Middle frontal gyrus (tissue), 1 donor: ENCODE results near the gene PRH2.

ENCODE experiments used
- DNase-seq: peaks from one replicate; pipeline ENCODE4 v3.0.0-alpha.2; 2015; ENCODE audit warnings: low spot score; ENCODE audit errors: extremely low spot score

Gene PRH2

DNA sequence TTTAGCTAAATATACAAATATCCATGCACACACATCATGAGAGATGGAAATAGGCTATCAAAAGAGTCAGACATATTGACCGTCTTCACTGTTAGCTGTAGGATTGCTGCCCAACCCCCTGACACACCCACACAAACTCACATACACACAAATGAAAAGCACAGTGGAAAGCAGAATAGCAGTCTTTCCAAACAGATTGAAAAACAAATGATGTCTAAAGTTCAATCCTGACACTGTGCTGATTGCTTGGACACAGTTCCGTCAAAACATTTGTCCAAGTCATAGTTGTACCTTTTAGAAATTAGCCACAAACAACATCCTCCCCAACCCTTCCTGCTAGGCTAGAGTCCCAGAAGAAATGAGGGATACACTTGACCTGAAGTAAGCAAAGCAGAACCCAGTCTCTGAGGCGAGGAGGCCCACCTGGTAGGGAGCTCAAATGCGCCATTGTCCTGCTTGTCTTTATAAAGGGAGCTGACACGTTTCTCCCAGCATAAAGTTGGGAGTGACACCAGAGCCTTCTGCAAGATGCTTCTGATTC lies at the start of gene PRH2:
Gene PRH2, plus strand, starts transcription at position 491 of the 541 bp plus-strand sequence. Its CDS starts 38 bp downstream, at position 529.
- no peak for DNase-seq

DNA sequence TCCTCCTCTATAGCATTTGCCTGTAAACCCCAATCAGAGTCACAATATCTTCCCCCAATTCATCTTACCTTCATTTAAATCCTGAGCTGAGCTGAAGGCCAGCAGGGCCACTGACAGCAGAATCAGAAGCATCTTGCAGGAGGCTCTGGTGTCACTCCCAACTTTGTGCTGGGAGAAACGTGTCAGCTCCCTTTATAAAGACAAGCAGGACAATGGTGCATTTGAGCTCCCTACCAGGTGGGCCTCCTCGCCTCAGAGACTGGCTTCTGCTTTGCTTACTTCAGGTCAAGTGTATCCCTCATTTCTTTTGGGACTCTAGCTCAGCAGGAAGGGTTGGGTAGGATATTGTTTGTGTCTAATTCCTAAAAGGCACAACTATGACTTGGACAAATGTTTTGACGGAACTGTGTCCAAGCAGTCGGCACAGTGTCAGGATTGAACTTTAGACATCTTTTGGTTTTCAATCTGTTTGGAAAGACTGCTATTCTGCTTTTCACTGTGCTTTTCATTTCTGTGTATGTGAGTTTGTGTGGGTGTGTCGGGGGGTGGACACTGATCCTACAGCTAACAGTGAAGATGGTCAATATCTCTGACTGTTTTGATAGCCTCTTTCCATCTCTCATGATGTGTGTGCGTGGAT lies 44.8 kb upstream of the PRH2 start, which contains the start of gene PRH1:
Gene PRH1, minus strand, starts transcription at position 170 of the 640 bp plus-strand sequence. Its CDS starts 38 bp downstream, at position 132.
- DNase-seq: no peak

DNA sequence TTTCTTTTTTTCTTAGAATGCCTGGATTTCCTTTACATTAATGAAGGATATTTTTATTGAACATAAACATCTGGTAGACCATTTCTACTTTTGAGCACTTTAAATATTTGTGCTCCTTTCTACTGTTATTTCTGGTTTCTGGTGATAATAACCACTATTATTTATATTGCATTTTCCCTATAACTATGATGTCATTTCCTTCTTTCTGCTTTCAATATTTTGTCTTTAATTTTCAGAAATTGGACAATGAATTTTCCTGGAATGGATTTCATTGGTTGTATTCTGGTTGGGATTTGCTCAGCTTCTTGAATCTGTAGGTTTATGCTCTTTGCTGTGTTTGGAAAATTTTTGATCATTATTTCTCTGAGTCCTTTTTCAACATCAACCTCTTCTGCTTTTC lies 39.8 kb upstream of the PRH2 start:
- DNase-seq: no peak

DNA sequence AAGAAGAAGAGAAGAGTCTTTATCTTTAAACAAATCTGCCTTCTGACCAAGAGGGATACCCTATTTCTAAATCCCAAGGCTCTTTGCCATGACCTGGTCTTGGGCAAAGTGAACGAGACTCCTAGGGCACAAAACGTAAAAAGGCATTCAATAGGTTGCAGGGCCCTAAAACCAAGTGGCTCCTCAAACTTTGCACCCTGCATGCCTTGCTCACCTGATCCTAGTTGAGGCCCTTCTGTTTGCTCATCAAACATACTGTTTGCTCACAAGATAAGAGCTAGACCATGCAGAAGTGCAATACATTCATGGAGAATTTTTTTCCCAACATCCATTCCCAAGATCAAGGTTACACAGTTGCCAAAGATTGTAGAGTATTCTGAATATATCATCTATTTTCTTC lies 37.1 kb upstream of the PRH2 start:
- DNase-seq: no peak

DNA sequence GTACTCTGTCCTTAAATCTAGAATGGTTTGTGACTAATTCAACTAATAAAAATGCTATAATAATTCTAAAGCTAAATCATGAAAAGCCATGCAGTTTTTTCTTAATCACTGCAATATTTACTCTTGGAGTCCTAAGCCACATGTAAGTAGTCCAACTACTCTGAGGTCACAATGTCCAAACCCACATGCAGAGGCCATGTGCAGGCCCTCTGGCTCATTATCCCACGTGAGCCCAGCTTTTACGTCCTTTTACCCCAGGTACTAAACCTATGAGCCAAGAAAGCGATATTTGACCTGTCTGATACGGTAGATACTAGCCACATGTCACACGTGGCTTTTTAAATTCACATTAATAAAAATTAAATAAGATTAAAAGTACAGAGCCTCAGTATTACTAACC lies 32.2 kb upstream of the PRH2 start:
- no peak for DNase-seq

DNA sequence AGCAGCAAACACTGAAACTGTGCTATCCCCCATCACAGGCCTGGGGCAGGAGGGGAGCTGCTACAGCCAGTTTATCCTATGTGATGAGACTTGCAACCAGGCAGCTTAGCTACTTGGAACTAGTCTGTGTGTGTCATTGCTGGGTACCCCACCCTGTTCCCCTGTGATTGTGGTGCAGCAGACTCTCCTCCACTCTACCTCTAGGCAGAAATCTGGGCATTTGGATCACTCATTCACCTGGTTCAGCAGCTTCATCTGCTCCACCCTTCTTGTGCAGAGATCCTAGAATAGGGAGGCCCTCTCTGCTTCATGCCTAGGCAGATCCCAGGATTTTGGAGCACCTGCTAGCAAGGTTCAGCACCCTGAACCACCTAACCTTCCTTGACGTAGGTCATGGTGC lies 28.5 kb upstream of the PRH2 start:
- no peak for DNase-seq

DNA sequence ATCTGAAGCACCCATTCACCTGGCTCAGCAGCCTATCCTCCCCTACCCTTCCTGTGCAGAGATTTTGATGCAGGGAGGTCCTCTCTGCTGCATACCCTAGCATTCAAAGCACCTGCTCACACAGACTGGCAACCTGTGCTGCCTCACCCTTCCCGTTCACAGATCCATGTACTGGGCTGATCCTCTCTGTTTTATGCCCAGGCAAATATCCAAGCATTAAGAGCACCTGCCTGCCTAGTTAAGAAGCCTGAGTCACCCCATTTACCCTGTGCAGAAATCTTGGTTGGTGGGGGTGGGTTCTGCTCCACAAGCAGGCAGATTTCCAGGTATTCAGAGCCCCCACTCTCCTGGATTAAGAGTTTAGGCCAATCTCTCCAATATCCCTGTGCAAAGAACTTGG lies 28.1 kb upstream of the PRH2 start:
- DNase-seq: no peak

DNA sequence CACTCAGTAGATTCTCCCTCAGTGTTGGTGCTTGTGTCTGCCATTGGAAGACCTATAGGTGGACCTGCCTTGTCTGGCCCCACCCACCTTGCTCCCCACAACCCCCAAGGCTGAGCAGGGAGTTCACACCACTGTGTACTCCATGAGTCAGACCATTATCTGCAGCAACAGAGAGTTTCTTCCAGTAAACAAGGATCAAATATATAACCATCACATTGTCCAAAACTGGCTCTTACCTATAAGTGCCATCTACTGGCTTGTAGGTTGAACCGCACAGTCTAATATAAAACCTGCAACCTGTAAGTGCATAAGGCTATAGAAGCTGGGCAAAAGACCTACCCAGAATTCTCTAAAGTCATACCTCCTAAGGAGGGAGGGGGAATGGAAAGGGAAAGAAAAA lies 27.6 kb upstream of the PRH2 start:
- DNase-seq: no peak

DNA sequence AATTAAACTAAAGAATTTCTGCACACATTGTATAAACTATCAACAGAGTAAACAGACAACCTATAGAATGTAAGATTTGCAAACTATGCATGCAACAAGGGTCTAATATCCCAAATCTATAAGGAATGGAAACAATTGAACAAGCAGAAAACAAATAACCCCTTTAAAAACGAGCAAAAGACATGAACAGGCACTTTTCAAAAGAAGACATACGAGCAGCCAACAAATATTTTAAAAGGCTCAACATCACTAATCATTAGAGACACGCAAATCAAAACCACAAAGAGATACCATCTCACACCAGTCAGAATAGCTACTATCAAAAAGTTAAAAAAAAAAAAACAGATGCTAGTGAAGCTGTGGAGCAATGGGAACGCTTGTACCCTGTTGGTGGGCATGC lies 24.4 kb upstream of the PRH2 start:
- no peak for DNase-seq

DNA sequence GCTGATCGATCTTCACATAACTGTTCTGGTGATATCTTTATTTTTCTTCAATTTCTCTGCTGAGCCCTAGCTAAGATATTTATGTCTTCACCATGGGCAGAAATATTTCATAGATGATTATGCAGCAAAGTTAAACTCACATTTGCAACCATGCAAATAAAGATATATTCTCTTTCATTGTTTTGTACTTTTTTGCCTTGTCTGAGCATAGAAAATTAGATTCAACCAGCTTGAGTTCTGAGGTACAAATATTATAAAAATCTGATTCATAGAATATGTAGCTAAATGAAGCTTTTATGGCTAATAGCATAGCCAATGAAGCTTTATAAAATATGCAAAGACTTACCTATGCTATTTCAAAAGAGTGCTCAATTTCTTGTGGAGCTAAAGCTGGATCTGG lies 19.6 kb upstream of the PRH2 start, which contains the start of gene TAS2R13:
Gene TAS2R13, minus strand, starts transcription at position 101 of the 400 bp plus-strand sequence. CDS start 264 bp downstream, outside the sequence.
- DNase-seq: no peak

DNA sequence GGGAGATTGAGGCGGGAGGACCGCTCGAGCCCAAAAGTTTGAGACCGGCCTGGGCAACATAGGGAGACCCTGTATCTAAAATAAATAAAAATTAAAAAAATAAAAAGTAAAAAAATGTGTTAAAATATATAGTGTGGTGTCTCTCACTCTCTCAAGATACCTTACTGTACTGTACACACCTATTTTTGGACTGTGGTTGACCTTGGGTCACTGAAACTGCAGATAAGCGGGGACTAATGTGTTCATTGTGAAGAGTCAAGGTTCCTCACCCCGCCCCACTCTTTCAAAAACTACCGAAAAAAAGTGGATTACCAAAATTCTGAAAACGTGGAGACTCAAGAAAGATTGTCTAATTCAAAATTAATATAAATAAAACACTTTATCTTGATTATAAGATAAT lies 18.7 kb upstream of the PRH2 start:
- DNase-seq: no peak

DNA sequence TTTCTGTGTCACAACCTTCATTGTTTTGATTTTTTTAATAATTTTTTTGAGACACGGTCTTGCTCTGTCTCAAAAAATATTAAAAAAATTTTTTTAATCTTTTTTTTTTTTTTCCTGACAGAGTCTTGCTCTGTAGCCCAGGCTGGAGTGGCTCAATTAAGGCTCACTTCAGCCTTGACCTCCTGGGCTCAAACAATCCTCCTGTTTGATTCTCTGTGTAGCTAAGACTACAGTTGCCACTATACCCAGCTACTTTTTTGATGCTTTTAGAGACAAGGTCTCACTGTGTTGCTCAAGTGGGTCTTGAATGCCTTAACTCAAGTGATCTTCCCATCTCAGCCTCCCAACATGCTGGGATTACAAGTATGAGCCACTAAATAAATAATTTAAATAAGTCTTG lies 9.2 kb upstream of the PRH2 start:
- no peak for DNase-seq

DNA sequence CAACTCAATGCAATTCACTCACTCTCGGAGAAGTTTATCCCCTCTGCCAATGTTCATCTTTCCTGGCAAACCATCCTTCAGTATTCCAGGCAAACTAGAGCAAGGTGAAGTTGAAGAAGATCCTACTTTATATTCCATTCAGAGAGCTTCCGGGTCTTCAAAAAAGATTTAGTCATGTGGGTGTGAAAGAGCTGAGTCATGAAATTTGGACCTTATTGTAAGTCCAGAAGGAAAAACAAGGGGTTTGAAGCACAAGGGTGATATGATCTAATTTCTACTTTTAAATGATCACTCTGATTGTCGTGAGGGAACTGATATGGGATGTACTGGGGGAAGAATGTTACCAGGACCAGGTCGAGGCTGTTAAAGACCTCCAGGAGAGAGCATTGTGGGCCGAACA lies 2.8 kb upstream of the PRH2 start:
- DNase-seq: no peak

DNA sequence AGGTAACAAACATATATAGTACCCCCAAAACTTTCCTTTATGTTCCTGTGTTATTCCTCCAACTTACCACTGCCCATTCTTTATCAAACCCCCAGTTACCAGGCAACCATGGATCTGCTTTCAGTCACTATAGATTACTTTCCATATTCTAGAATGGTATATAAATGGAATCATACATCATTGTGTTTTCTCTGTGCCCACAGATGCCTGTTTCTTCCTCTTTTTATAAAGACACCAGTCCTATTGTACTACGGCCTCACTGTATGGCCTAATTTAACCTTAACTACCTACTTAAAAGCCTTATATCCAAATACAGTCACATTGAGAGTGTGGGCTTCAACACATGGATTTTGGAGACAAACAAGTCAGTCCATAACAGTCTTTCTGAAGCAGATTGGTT lies 7.5 kb downstream of the PRH2 start:
- DNase-seq: no peak

DNA sequence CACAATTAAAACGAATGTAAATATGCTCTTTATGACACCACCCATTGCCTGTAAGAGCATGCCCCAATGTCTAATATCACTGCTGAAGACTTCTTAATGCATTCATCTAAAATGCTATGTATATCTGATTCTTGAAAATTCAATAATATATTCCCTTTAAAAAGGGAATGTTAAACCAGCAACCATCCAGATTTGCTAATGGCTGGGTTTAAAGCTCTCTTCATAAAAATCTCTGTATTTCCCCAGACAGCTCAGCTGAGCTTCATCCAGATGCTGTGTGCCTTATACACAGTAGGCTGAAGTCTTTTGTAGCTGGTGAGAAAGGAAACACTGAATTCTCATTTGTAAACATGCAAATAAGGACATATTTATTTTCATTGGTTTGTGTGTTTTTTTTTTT lies 10.1 kb downstream of the PRH2 start, which contains the start of gene TAS2R14:
Gene TAS2R14, minus strand, starts transcription at position 101 of the 400 bp plus-strand sequence. Its CDS starts 56 bp downstream, at position 45.
- DNase-seq: no peak

DNA sequence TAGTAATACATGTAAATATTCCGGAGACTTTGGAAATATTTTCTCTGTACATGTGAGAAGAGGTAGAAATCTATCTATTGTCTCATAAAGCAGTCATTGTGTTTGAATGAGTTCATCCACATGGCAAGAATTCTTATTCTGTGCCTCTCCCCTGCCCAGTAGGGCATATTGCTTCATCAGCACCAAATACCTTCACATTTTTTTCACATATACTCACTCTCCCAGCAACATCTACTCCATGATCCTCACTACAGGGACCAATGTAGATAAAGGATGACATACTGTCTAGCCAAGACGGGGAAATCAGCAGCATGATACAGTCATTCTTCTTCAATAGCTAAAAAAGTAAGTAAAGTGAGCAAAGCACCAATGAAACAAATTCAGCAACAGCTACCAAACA lies 11.4 kb downstream of the PRH2 start:
- no peak for DNase-seq

DNA sequence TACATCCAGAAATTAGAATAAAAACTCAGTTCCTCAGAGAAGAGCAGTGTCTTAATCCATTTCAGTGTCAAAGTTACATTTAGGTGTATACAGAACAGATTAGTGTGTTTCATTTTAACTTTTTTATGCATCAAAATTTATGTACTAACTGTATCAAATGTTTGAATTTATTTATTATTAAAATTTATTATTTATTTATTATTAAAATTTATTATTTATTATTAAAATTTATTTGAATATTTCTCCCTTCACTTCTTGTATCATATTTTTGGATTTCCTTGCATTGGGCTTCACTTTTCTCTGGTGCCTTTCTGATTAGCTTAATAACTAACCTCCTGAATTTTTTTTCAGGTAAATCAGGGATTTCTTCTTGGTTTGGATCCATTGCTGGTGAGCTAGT lies 12.3 kb downstream of the PRH2 start:
- DNase-seq: no peak

DNA sequence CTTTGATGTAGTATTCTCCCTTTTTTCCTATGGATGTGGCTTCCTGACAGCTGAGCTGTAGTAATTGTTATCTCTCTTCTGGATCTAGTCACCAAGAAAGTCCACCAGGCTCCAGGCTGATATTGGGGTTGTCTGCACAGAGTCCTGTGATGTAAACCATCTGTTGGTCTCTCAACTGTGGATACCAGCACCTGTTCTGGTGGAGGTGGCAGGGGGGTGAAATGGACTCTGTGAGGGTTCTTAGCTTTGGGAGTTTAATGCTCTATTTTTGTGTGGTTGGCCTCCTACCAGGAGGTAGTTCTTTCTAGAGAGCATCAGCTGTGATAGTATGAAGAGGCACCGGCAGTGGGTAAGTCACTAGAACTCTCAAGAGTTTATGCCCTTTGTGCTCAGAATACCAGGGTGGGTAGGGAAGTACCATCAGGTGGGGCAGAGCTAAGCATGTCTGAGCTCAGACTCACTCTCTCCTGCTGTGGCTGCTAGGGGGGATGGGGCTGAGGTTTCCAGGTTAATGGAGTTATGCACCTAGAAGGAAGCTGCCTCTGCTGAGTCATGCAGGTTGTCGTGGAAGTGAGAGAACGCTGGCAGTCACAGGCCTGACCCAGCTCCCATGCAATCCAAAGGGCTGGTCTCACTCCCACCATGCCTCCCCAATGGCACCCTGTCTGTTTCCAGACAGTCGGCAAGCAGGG lies 13.0 kb downstream of the PRH2 start:
- DNase-seq: no peak

DNA sequence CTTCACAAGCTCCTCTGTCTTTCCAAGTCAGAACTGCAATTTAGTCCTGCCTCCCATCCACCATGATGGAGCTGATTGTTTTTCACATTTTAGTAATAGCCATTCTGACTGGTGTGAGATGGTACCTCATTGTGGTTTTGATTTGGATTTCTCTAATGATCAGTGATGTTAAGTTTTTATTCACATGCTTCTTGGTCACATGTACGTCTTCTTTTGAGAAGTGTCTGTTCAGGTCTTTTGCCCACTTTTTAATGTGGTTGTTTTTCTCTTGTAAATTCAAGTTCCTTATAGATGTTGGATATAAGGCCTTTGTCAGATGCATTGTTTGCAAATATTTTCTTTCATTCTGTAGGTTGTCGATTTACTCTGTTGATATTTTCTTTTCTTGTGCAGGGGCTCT lies 14.1 kb downstream of the PRH2 start:
- no peak for DNase-seq

DNA sequence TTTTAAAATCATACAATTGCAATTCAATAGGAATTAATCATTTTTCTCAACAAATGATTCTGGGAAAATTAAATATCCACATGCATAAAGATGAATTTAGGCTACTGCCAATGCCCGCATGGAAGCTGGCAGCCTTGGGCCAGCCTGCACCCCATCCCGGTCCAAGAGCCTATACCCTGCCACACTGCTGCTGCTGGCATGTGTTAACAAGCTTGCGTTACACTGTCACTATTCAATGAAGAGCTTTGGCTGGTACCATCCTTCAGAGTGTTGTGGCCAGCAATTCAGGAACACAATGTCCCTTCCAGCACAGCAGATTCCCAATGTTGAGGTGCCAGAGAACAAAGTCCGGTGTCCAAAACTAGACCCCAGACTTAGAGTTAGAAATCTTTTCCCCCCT lies 23.6 kb downstream of the PRH2 start:
- no peak for DNase-seq

DNA sequence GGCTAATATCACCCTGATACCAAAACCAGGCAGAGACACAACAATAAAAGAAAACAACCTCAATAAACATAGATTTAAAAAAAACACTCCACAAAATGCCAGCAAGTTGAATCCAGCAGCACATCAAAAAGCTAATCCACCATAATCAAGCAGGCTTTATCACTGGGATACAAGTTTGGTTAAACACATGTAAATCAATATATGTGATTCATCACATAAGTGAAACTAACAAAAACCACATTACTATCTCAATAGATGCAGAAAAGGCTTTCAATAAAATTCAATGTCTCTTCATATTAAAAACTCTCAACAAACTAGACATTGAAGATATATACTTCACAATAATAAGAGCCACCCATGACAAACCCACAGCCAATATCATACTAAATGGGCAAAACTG lies 27.0 kb downstream of the PRH2 start:
- no peak for DNase-seq

DNA sequence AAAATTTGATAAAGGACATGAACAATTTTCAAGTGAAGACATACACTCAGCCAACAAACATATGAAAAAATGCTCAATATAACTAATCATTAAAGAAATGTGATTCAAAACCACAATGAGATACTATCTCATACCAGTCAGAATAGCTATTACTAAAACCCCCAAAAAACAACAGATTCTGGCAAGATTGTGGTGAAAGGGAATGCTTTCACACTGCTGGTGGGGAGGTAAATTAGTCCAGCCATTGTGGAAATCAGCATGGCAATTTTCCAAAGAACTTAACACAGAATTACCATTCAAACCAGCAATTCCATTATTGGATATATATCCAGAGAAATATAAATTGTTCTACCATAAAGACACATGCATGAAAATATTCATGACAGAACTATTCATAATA lies 28.7 kb downstream of the PRH2 start:
- DNase-seq: no peak

DNA sequence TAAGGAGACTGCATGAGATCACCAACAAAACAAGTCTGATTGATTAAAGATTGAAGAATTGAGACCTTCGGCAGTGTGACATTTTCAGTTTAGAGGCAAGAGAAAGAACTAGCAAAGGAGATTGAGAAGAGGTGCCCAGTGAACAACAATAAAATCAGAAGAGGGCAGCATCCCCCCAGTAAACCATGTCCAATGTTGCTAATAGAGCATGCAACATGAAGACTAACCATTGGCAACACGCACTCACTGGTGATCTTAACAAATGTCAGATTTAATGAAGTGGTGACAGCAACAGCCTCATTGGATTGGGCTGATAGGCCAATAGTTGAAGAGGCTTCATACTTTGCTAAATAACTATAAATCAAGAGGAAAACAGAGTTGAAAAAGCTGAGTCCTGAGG lies 30.8 kb downstream of the PRH2 start:
- no peak for DNase-seq
